HepG2 (cell line): Measurements from ENCODE around the gene CMKLR1. TPM values are rescaled to one million over a fixed set of nuclear protein-coding genes. Genes with fewer than 3 reads are reported as not detected.

Experiments used
- BCL3 ChIP-seq: sonication (generic); formaldehyde crosslinking; IDR thresholded peaks from 2 replicates; pipeline ENCODE4 v1.5.1; 2020; ENCODE audit warnings: mild to moderate bottlenecking, missing genetic modification reagents, moderate library complexity
- CBX5 ChIP-seq: sonication (generic); formaldehyde crosslinking; IDR thresholded peaks from 2 replicates; pipeline ENCODE4 v1.4.0; 2020; ENCODE audit warnings: missing genetic modification reagents, borderline replicate concordance
- DPF2 ChIP-seq: sonication (generic); formaldehyde crosslinking; IDR thresholded peaks from 2 replicates; pipeline ENCODE4 v1.4.0; 2020; ENCODE audit warnings: mild to moderate bottlenecking, low read depth, missing genetic modification reagents, borderline replicate concordance
- GFI1 ChIP-seq: sonication (generic); formaldehyde crosslinking; IDR thresholded peaks from 2 replicates; pipeline ENCODE4 v1.5.0; 2020; ENCODE audit warnings: missing genetic modification reagents, mild to moderate bottlenecking, borderline replicate concordance
- HDAC2 ChIP-seq: sonication (generic); formaldehyde crosslinking; IDR thresholded peaks from 2 replicates; pipeline ENCODE4 v1.4.0; 2020; ENCODE audit warnings: missing genetic modification reagents
- HIVEP1 ChIP-seq: sonication (generic); formaldehyde crosslinking; IDR thresholded peaks from 2 replicates; pipeline ENCODE4 v1.4.0; 2020; ENCODE audit warnings: mild to moderate bottlenecking, missing genetic modification reagents
- HNRNPK ChIP-seq: fragments of 200-400 bp; formaldehyde crosslinking; IDR thresholded peaks from 2 replicates; pipeline ENCODE4 v1.6.1; 2018; ENCODE audit warnings: low read length, low read depth, moderate library complexity, mild to moderate bottlenecking; ENCODE audit not compliant: poor library complexity, severe bottlenecking
- MIXL1 ChIP-seq: IDR thresholded peaks from 2 replicates; pipeline ENCODE4 v1.6.1; 2016
- MYPOP ChIP-seq: sonication (generic); formaldehyde crosslinking; IDR thresholded peaks from 2 replicates; pipeline ENCODE4 v1.8.1; 2023; ENCODE audit warnings: mild to moderate bottlenecking, moderate library complexity, missing genetic modification reagents
- PAWR ChIP-seq: sonication (generic); formaldehyde crosslinking; IDR thresholded peaks from 2 replicates; pipeline ENCODE4 v1.4.0; 2020; ENCODE audit warnings: missing genetic modification reagents, mild to moderate bottlenecking, borderline replicate concordance
- SMARCC2 ChIP-seq: fragments of 450-650 bp; IDR thresholded peaks from 2 replicates; pipeline ENCODE4 v1.6.1; 2017; ENCODE audit warnings: antibody characterized with exemption, mild to moderate bottlenecking
- SOX13 ChIP-seq, 3 experiments: fragments of 450-650 bp in 1 of 3; sonication (generic) in 1 of 3; formaldehyde crosslinking in 1 of 3; IDR thresholded peaks in 2 of 3; conservative IDR thresholded peaks in 1 of 3; 2 replicates each; pipeline versions ENCODE4 v1.5.0 to v1.6.1; 2016 to 2020; ENCODE audit warnings: antibody characterized with exemption in 1 of 3, mild to moderate bottlenecking in 1 of 3, missing compliant biosample characterization in 1 of 3, missing genetic modification reagents in 1 of 3, moderate library complexity in 1 of 3
- SSRP1 ChIP-seq: IDR thresholded peaks from 2 replicates; pipeline ENCODE4 v1.6.1; 2016; ENCODE audit warnings: control low read depth
- TIGD3 ChIP-seq: sonication (generic); formaldehyde crosslinking; IDR thresholded peaks from 2 replicates; pipeline ENCODE4 v1.5.1; 2020; ENCODE audit warnings: mild to moderate bottlenecking, missing genetic modification reagents, borderline replicate concordance
- ZFP62 ChIP-seq: sonication (generic); formaldehyde crosslinking; IDR thresholded peaks from 2 replicates; pipeline ENCODE4 v1.4.0; 2020; ENCODE audit warnings: missing genetic modification reagents
- ZNF274 ChIP-seq: sonication (generic); formaldehyde crosslinking; IDR thresholded peaks from 2 replicates; pipeline ENCODE4 v1.5.1; 2020; ENCODE audit warnings: mild to moderate bottlenecking, missing genetic modification reagents
- ZNF280D ChIP-seq: sonication (generic); formaldehyde crosslinking; IDR thresholded peaks from 2 replicates; pipeline ENCODE4 v1.5.1; 2020; ENCODE audit warnings: mild to moderate bottlenecking, missing genetic modification reagents
- ZNF350 ChIP-seq: sonication (generic); formaldehyde crosslinking; IDR thresholded peaks from 2 replicates; pipeline ENCODE4 v1.4.0; 2020; ENCODE audit warnings: mild to moderate bottlenecking, low read depth, missing genetic modification reagents, borderline replicate concordance
- ZNF501 ChIP-seq: sonication (generic); formaldehyde crosslinking; IDR thresholded peaks from 2 replicates; pipeline ENCODE4 v1.5.1; 2020; ENCODE audit warnings: mild to moderate bottlenecking, moderate library complexity, missing genetic modification reagents
- ZNF598 ChIP-seq: sonication (generic); formaldehyde crosslinking; IDR thresholded peaks from 2 replicates; pipeline ENCODE4 v1.5.1; 2020; ENCODE audit warnings: mild to moderate bottlenecking, missing genetic modification reagents, borderline replicate concordance
- ZNF747 ChIP-seq: sonication (generic); formaldehyde crosslinking; IDR thresholded peaks from 2 replicates; pipeline ENCODE4 v1.8.1; 2023; ENCODE audit warnings: missing genetic modification reagents, mild to moderate bottlenecking, borderline replicate concordance
- polyA plus RNA-seq, 8 experiments: library from polyadenylated mRNA; depleted of rRNA in 3 of 8; stranded (reverse) in 7 of 8; unstranded in 1 of 8; fragments of >200 nt; fragmentation: Illumina TruSeq in 4 of 8; extraction: Trizol in 4 of 8; gene quantifications; 2 replicates each; pipeline versions ENCODE4 v1.2.1 to v1.2.3, GENCODE V29; 2011 to 2016; ENCODE audit warnings: low read depth in 4 of 8, missing spikeins in 1 of 8, mixed read lengths in 1 of 8; ENCODE audit not compliant: insufficient read depth in 1 of 8
- total RNA-seq, 5 experiments: library from RNA; depleted of rRNA; stranded (reverse); fragments of >200 nt; fragmentation: Illumina TruSeq; extraction: Trizol; gene quantifications; 2 replicates each; pipeline ENCODE4 v1.2.3, GENCODE V29; 2016; ENCODE audit warnings: low read depth in 1 of 5

The CMKLR1 gene
- total and polyA plus RNA-seq, 2 of the 13 experiments (the other 11 are each of a cell fraction or from before 2014, with no cell fraction given) = not detected

GRCh38 chr12:108313606-108314351, 25.3 kb downstream of the CMKLR1 start (continued):
- TF ChIP-seq HNRNPK (no peak), ZNF501 (CRISPR knock-in tag) (0 out of 2 replicates have a peak, but pooled peaks have one; percentile 46), TIGD3 (CRISPR knock-in tag) (no peak), ZNF280D (CRISPR knock-in tag) (peak; percentile 80), SOX13 (IDR thresholded peaks at IDR 0.05) (no peak), SOX13 (CRISPR knock-in tag; conservative IDR thresholded peaks at IDR 0.05 in 1 of 2, IDR thresholded peaks at IDR 0.05 in 1 of 2) (peak in 1 of 2 experiments; percentile 67; a peak in 2 of 4 replicates), DPF2 (CRISPR knock-in tag) (peak; percentile 71; the same call in 1 of the 2 replicates), CBX5 (CRISPR knock-in tag) (peak; percentile 68; the same call in 1 of the 2 replicates), ZNF598 (CRISPR knock-in tag) (0 out of 2 replicates have a peak, but pooled peaks have one; percentile 15), SMARCC2 (no peak), ZNF274 (no peak), MYPOP (no peak), BCL3 (CRISPR knock-in tag) (no peak), ZNF350 (peak; percentile 29; the same call in 1 of the 2 replicates), SSRP1 (CRISPR knock-in tag) (no peak), MIXL1 (0 out of 2 replicates have a peak, but pooled peaks have one; percentile 12), ZNF747 (peak; percentile 73; the same call in 1 of the 2 replicates), HIVEP1 (0 out of 2 replicates have a peak, but pooled peaks have one; percentile 30), GFI1 (peak; percentile 81), ZFP62 (CRISPR knock-in tag) (no peak), HDAC2 (CRISPR knock-in tag) (peak; percentile 78; the same call in 1 of the 2 replicates), PAWR (CRISPR knock-in tag) (no peak)
